B cell (primary cell): ENCODE data around the gene RAB25.
"Not testable (repeated sequence)": the region's sequence is repeated elsewhere in the genome, so short reads cannot be mapped to it uniquely, and the experiment has no call there.

Experiments
- CTCF ChIP-seq: fragments of 200-600 bp; IDR thresholded peaks from one replicate; pipeline ENCODE4 v1.8.0; 2022; ENCODE audit warnings: antibody characterized with exemption, mild to moderate bottlenecking
- EZH2 ChIP-seq: IDR thresholded peaks from 2 replicates; pipeline ENCODE4 v1.6.1; 2012; ENCODE audit warnings: borderline replicate concordance, low read depth, mild to moderate bottlenecking, moderate library complexity, low read length; ENCODE audit not compliant: insufficient read depth, poor library complexity, severe bottlenecking

GRCh38 chr1:156071332-156071816 lies 10.4 kb downstream of the RAB25 start:
- not testable (repeated sequence) for TF ChIP-seq CTCF, EZH2
